PFSK-1 (cell line): Measurements from ENCODE around the gene RAB37.

ENCODE experiments used
- POLR2AphosphoS5 ChIP-seq: IDR thresholded peaks from 2 replicates; pipeline ENCODE4 v1.6.1; 2012; ENCODE audit warnings: low read depth, mild to moderate bottlenecking, control low read depth, low read length, moderate library complexity
- TAF1 ChIP-seq: IDR thresholded peaks from 2 replicates; pipeline ENCODE4 v1.6.1; 2012; ENCODE audit warnings: low read length, control low read depth, borderline replicate concordance; ENCODE audit not compliant: insufficient read depth

- TF ChIP-seq POLR2AphosphoS5 (no peak), TAF1 (no peak)
These were observed 6.3 kb upstream of the RAB37 start for GRCh38 chr17:74730491-74731346.
